ENCODE results near the gene PTGES2.

Gene PTGES2

DNA sequence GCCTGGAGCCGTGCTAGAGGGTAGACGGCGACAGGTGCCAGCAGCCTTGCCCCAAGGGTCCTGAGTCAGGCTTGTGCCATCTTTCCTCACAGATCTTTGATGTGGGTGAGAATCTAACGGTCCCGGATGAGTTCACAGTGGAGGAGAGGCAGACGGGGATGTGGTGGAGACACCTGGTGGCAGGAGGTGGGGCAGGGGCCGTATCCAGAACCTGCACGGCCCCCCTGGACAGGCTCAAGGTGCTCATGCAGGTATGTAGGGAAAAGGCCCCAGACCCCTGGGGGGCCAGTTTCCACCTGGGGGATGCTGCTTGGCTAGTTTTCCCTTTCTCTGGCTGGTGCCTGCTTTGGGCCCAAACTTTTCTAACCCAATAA lies 24.0 kb downstream of the PTGES2 start:
- no peak for DNase-seq (ENCODE audit: low spot score)

GRCh38 chr9:128102861-128103588 lies 24.5 kb downstream of the PTGES2 start:
- DNase-seq (ENCODE audit: low spot score) = no peak

DNA sequence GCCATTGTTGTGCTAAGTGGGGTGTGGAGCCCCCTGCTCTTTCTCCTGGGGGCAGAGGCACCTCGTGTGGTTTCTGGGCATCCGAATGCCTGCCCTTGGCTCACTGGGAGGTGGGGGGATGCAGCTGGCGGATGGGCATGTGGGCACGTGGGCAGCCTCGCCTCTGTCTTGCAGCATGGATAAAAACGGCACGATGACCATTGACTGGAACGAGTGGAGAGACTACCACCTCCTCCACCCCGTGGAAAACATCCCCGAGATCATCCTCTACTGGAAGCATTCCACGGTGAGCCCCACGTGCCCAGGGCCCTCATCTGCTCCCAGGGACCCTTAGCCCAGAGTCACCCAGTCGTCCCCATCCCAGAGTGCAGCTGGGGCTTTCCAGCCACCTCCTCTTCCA lies 25.3 kb downstream of the PTGES2 start:
- DNase-seq (ENCODE audit: low spot score) = no peak

DNA sequence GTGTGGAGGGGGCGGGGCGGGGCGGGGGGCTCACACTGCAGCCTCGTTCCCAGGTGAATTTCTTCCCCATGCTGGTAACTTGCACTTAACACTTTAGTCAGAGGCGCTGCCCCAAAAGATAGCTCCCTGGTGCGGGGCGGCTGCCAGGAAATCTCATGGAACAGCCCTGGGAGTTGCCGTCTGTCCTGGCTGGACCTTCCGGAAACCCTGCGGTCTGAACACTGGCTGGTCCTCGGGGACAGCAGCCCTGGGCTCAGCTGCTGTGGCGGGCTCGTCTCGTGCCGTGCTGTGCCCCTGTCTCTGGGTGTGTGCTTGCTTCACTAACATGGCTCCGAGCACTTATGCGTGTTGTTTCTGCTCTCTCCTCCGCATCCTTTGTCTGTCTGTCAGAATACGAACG lies 25.8 kb downstream of the PTGES2 start:
- no peak for DNase-seq (ENCODE audit: low spot score)

DNA sequence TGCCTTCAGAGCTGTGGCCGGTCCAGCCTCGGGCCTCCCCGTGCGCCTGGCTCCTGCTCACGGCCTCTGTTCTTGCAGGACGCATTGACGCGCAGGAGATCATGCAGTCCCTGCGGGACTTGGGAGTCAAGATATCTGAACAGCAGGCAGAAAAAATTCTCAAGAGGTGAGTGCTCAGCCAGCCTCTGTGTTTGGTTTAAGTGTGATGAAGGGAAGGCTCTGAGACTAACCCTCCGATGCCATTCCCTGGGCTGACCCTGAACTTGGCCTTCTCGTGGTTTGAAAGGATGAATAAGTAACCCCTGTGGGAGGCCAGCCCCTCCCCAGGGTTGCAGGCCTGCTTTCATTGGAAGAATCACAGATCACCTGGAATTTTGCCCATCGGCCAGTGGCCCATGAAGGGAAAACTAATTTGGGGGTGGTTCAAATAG lies 26.3 kb downstream of the PTGES2 start:
- DNase-seq (ENCODE audit: low spot score) = no peak

DNA sequence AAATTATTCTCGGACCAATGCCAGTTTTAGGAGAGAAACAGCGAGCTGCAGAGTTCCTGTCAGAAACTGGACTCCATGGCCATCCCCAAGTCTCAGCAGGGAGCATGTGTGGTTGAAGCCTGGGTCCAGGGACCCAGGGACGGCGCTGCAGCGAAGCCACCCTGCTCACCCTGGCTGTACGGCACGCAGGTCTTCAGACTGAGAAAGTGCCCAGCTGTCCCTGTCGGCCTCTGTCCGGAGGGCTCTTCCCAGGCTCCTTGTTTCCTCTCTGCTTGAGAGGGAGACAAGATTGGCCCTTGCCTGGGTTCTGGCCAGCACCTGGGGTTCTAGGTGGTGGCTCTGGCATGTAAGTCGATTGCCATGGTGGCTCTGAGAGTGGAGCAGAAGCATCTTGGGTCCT lies 26.9 kb downstream of the PTGES2 start:
- no peak for DNase-seq (ENCODE audit: low spot score)

DNA sequence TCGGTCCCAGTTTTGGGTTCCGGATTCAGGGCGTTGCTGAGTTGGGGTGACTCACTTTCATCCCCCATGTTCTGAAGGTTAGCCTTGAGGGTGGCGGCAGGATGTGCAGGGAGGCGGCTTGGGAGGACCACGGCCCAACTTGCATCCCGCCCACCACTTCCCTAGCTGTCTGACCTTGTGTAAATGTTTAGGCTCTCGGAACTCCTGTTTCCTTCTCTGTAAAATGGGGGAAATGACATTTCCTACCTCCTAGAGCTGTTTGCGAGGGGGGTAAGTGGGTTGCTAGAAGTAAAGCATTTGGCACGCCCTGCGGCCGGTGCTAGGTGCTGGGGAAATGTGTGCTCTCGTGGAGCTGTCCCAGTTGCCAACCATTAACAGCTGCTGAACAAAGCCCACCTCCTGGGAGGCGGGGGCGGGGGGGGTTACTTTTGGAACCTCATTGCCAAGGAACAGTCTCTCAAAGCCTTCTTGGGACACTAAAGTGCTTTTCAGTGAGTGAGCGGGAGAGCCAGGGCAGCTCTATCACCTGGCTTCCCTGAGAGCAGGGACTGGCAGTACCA lies 27.5 kb downstream of the PTGES2 start:
- DNase-seq (ENCODE audit: low spot score) = no peak

DNA sequence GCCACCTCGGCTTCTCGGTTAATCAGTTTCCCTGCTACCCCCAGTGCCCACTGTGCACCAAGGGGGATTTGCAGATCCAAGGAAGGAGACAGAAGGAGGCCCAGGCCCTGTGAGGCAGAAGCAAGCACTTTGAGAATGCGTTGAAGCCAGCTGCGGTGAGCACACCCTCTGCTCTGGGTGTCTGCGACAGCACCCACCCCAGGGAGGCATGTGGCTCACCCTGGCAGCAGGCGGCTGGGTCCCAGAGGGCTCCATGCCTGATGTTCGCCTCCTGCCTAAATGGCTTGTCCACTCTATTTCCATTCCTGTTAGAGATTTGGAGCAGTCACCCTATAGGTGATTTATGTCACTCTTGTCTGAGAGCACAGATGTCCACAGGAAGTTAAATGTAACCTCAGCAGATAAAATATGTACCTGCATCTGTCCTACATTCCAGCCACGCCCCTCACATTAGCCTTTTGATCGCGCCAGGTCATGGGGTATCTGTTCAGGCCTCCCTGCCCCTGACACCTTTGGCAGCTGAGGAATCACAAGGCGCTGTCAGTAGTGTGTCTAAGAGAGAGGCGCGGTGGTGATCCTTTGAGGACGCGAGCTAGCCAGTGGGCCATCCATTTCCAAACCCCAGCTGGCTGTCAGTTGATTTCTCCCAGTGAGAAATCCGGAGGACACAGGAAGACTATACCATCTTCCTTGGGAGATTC lies 28.1 kb downstream of the PTGES2 start:
- DNase-seq (ENCODE audit: low spot score) = no peak

DNA sequence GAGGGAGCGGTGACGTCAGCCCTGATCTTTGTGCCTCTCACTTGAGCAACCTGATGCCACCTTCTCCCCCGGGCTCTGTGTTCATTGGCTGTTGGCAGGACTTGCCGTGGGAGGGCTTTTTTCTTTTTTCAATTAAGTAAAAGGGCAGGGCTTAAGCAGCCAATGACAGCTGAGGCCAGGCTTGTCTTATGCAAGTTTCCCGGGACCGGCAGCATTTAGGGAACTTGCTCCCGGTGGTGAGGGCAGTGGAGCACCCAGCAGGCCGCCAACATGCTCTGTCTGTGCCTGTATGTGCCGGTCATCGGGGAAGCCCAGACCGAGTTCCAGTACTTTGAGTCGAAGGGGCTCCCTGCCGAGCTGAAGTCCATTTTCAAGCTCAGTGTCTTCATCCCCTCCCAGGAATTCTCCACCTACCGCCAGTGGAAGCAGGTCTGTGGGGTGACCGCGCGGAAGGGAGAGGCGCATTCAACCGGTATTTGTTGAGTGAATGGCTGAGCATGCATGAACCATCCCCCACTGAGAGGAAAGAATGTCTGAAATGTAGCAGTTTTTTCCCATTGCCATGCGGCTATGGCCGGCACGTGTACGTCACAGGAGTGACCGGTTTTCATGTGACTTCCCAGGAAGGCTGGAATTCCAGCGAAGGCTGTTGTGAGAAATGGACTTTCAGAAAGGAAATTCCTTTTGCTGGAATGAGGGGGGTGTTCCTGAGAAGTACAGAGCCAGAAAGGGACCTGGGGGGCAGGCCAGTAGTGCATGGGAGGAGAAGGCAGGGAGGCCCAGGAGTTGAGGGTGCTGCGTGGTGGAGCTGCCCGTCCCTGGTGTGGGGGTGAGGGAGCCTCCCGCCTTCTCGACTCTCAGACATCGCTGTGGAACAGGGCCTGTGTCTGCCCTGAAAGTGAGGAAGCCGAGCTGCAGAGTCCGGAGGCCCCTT lies 29.0 kb downstream of the PTGES2 start:
- DNase-seq (ENCODE audit: low spot score) = peak; percentile 87

GRCh38 chr9:128097543-128098296 lies 29.8 kb downstream of the PTGES2 start:
- DNase-seq (ENCODE audit: low spot score) = no peak

DNA sequence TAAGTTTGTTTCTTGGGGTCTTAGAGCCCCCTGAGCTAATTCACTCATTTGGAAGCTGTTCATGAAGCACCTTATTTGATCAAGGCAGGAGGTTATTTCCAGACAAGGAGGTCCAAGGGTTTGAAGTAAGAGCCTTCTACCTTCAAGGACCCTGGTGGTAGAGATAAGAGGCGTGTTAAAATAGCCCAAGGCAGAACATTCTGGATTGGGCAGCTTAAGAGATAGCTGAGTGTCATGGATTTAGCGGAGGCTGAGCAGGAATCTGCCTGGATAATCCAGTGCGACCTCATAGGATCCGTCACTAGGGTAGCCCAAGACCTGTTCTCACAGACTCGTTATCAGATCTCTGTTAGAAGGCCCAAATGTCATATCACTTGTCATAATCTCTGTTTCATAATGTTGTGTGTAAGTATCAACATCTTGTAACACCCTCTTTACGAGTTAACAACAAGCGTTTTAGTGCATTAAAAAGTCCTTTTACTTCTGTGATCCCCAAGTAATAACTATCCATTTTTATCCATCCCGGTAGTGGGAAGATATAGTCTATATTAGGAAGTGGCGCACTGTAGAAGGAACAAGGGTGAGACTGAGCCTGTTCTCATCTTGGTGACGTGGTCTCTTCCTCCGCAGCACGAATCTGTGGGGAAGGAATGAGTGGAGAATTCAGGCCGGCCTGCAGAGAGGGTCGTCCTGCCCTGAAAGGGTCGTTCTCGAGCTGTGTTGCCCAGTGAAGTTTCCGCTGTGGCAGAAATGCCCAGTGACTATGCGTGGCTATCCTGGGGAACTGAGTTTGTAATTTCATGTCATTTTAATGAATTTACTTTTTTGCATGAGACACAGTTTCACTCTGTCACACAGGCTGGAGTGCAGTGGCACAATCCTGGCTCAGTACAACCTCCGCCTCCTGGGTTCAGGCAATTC lies 30.7 kb downstream of the PTGES2 start:
- no peak for DNase-seq (ENCODE audit: low spot score)

DNA sequence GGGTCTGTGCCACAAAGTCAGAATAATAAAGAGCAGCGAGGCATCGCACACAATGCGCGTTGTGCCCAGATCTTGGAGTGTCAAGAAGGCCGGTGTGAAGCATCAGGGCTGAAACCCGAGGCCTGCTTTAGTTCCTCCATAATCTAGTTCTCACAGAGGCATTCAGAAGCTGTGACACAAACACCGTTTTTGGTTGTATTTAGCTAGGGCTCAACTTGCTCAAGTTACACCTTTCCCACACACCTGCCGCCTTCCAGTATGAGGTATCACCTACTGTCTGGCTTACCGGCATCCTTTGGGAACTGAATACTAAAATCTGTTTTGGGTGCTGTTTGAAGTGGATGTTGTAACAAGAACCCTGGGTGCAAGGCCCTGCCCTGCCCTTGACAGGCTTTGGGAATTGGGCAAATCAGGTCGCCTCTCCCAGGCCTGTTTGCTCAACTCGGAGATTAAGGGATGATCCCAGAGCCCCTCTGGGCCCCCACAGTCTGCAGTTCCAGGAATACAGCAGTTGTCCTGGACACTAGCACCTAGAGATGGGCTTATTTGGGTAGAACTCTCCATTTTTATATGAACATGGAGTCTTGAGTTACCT lies 32.5 kb downstream of the PTGES2 start:
- DNase-seq (ENCODE audit: low spot score) = no peak

DNA sequence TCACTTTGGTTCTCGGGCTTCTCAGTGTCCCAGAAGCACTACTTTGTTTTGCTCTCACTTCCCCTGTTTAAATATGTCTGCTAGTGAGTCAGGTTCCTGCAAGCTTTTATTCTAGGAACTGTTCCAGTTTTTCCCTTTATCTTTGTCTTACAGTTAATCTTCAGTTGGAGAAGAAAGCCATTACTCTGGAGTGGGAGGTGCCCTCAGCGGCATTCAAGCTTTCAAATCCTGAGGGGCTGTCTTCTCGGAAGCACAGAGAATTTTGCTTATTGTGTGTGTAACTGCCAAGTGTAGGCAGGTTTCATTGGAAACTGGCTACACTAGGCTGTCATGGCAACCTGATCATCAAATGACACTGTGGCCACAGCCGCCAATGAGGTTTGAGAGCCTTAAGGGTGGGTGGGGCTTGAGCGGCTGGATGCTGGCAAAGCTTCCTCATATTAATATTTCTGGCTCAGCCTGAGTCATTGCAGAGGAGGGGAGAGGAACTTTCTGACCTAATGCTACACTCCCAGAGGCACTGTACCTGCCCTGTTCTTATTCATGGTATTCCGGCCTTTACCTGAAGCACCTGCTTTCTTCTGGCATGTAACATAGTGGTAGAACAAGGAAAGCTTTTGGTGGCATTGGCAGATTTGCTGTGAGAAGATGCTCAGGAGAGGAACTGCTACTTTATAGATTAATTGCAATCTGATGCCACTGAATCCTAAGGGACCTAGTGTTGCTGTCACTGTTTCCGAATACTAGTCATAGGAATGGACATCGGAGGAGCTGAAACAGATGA lies 33.2 kb downstream of the PTGES2 start:
- peak; percentile 90 for DNase-seq (ENCODE audit: low spot score)

- DNase-seq (ENCODE audit: low spot score) = no peak
Observed at GRCh38 chr9:128093011-128093410, 34.5 kb downstream of the PTGES2 start.

- no peak for DNase-seq (ENCODE audit: low spot score)
Observed at GRCh38 chr9:128092199-128092977, 35.1 kb downstream of the PTGES2 start.

- DNase-seq (ENCODE audit: low spot score) = no peak
Observed at GRCh38 chr9:128091571-128091970, 36.0 kb downstream of the PTGES2 start.

DNA sequence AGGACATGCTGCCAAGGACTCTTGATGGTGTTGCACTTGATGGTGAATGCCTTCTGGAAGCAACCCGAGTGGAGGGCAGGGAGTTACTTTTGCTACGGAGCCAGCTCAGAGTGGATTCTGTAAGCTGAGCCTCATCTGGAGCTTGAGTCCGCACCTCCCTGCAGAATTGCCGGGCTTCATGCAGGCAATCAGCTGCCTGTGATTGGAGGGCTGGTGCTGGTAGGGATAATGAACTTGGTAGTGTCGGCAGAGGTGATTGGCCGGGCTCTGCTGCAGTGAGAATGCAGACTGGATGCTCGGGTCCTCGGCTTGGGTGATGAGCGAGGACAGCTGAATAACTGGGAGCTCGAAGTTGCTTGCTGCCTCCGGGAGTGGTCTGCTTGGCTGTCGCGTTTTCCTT lies 36.4 kb downstream of the PTGES2 start:
- DNase-seq (ENCODE audit: low spot score) = peak; percentile 93

DNA sequence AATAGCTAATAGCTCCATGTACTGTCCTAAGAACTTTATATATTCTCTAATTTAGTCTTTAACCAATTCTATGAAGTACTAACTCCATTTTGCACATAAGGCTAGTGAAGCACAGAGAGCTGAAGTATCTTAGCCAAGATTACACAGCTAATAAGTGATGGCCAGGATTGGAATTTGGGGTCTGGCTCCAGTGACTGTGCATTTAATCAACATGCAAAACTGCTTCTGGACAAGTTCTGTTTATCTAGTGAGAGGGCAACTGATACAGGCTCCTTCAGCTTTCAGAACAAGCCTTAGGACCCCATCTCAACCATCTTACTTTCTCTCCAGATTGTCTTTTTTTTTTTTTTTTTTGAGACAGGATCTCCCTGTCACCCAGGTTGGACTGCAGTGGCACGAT lies 38.2 kb downstream of the PTGES2 start:
- no peak for DNase-seq (ENCODE audit: low spot score)
